Measurements from ENCODE around the gene HBA1. TPM values are rescaled to one million over a fixed set of nuclear protein-coding genes. Genes with fewer than 3 reads are reported as not detected.

Gene HBA1
- total RNA-seq, 1 donor = not detected

- peaks cover 33% of the 10 kb centered on the region for H4K20me1 ChIP-seq (ENCODE audit: insufficient read depth, low read length)
Observed at GRCh38 chr16:212999-213398, 36.5 kb downstream of the HBA1 start.

GRCh38 chr16:220021-220420 is 43.5 kb downstream of the HBA1 start:
- no peak overlapping the region for H2AFZ ChIP-seq (ENCODE audit: low read length)
- peaks cover 50% of the 10 kb centered on the region for H4K20me1 ChIP-seq (ENCODE audit: insufficient read depth, low read length)
- no peaks in the 10 kb centered on the region for H3K27me3 ChIP-seq (ENCODE audit: insufficient read depth, low read length)
- peaks cover 75% of the 10 kb centered on the region for H3K36me3 ChIP-seq (ENCODE audit: insufficient read depth, low read length)
- peaks cover 79% of the 10 kb centered on the region for H3K79me2 ChIP-seq (ENCODE audit: insufficient read depth, low read length)
- no peak overlapping the region for H3K27ac ChIP-seq (ENCODE audit: low read depth, low read length)
- no peak for DNase-seq (ENCODE audit: insufficient read length, low spot score, missing footprints)
- no peaks in the 10 kb centered on the region for H3K4me1 ChIP-seq (ENCODE audit: insufficient read depth, low read length)
- no peak overlapping the region for H3K4me3 ChIP-seq (ENCODE audit: insufficient read depth, low read length)
- no peak for TF ChIP-seq CTCF (IDR thresholded peaks at IDR 0.05; ENCODE audit: extremely low read depth, low read depth, low read length)
- no peaks in the 10 kb centered on the region for H3K9me3 ChIP-seq (ENCODE audit: low read depth, low read length)
- H3K4me2 ChIP-seq (ENCODE audit: insufficient read depth, low read length) = no peak overlapping the region

More at GRCh38 chr16:212999-213398, 36.5 kb downstream of the HBA1 start:
- peaks cover 77% of the 10 kb centered on the region for H3K79me2 ChIP-seq (ENCODE audit: insufficient read depth, low read length)
- DNase-seq (ENCODE audit: insufficient read length, low spot score, missing footprints) = no peak
- H3K27ac ChIP-seq (ENCODE audit: low read depth, low read length) = no peak overlapping the region
- no peak for TF ChIP-seq CTCF (IDR thresholded peaks at IDR 0.05; ENCODE audit: extremely low read depth, low read depth, low read length)
- H3K4me1 ChIP-seq (ENCODE audit: insufficient read depth, low read length) = no peaks in the 10 kb centered on the region
- H3K4me3 ChIP-seq (ENCODE audit: insufficient read depth, low read length) = no peak overlapping the region
- H2AFZ ChIP-seq (ENCODE audit: low read length) = no peak overlapping the region
- H3K27me3 ChIP-seq (ENCODE audit: insufficient read depth, low read length) = no peaks in the 10 kb centered on the region
- H3K36me3 ChIP-seq (ENCODE audit: insufficient read depth, low read length) = peaks cover 66% of the 10 kb centered on the region
- no peak overlapping the region for H3K4me2 ChIP-seq (ENCODE audit: insufficient read depth, low read length)
- H3K9me3 ChIP-seq (ENCODE audit: low read depth, low read length) = no peaks in the 10 kb centered on the region

Small RNAs within 50 kb of the gene (small RNA-seq; reads per million reads assigned to genes)
- not detected for gene RF00019

Other genes with a start within 250 kb of the HBA1 start
- 1.4 and 2.1 TPM in 2 replicates for gene POLR3K, start 123.1 kb upstream of the HBA1 start, total RNA-seq
- 9.4 and 14.5 TPM in 2 replicates for gene SNRNP25, start 122.9 kb upstream of the HBA1 start, total RNA-seq
- 32.2 and 39.5 TPM in 2 replicates for gene RHBDF1, start 104.0 kb upstream of the HBA1 start, total RNA-seq
- gene MPG, start 98.5 kb upstream of the HBA1 start, total RNA-seq = 180 and 189 TPM in 2 replicates
- 10.1 and 10.6 TPM in 2 replicates for gene NPRL3, start 38.0 kb upstream of the HBA1 start, total RNA-seq
- gene HBZ, start 24.0 kb upstream of the HBA1 start, total RNA-seq = not detected in 2 replicates
- gene HBM, start 10.7 kb upstream of the HBA1 start, total RNA-seq = not detected in 2 replicates
- not detected in 2 replicates for gene HBA2, start 3.8 kb upstream of the HBA1 start, total RNA-seq
- gene HBQ1, start 3.8 kb downstream of the HBA1 start, total RNA-seq = not detected in 2 replicates
- 44.8 and 46.0 TPM in 2 replicates for gene LUC7L, start 52.8 kb downstream of the HBA1 start, total RNA-seq
- gene FAM234A, start 58.1 kb downstream of the HBA1 start, total RNA-seq = 86.0 and 113 TPM in 2 replicates
- gene RGS11, start 99.3 kb downstream of the HBA1 start, total RNA-seq = 0.36 and 0.59 TPM in 2 replicates
- not detected in 2 replicates for gene ARHGDIG, start 103.9 kb downstream of the HBA1 start, total RNA-seq
- not detected in 2 replicates for gene PDIA2, start 106.5 kb downstream of the HBA1 start, total RNA-seq
- gene AXIN1, start 176.0 kb downstream of the HBA1 start, total RNA-seq = 21.5 and 21.7 TPM in 2 replicates
- gene MRPL28, start 193.9 kb downstream of the HBA1 start, total RNA-seq = 50.7 and 55.4 TPM in 2 replicates
- gene PGAP6, start 205.3 kb downstream of the HBA1 start, total RNA-seq = 40.1 and 54.3 TPM in 2 replicates
- 77.2 and 83.6 TPM in 2 replicates for gene NME4, start 220.5 kb downstream of the HBA1 start, total RNA-seq
- 18.1 and 24.5 TPM in 2 replicates for gene DECR2, start 225.2 kb downstream of the HBA1 start, total RNA-seq
- gene RAB11FIP3, start 249.0 kb downstream of the HBA1 start, total RNA-seq = 22.7 and 25.3 TPM in 2 replicates